ENCODE measurements around the gene FAM151A.

Gene FAM151A

GRCh38 chr1:54604051-54604450 is 19.3 kb downstream of the FAM151A start:
- DNase-seq (ENCODE audit: low read depth in 2 of 2): no peak

DNA sequence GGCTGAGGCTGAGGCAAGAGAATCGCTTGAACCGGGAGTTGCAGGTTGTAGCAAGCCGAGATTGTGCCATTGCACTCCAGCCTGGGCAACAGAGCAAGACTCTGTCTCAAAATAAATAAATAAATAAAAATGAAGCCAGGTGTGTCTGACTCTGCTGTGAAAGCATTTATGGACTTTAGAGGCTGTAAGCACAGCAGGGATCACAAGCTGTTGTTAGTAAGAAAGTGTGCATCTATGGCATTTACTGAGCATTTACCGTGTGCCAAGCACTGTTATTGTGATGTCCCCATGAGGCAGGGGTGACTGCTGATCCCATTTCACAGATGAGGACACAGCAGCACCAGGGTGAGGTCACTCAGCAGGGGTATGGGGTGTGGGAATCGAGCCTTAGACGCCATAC is 20.1 kb downstream of the FAM151A start:
- no peak for DNase-seq (ENCODE audit: low read depth in 2 of 2)

GRCh38 chr1:54602554-54602953 is 20.8 kb downstream of the FAM151A start:
- DNase-seq (ENCODE audit: low read depth in 2 of 2): no peak

DNA sequence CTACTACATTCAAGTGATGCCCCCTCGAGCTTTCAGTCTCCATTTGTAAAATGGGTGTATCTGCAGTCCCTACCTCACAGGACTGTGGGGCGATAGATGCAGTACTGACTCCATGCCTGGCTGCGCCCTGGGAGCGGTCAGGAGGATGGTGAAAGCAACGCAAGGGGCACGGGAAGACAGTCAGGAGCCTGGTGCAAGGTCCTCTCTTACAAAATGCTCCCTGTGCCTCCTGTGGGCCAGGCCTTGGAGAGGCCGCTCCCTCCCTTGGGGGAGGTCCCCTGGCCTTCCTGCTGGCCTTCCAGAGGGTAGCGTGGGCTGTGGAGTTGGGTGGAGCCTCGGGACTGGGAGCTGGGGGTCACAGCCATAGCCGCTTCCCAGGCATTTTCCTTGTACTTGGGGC is 21.6 kb downstream of the FAM151A start:
- DNase-seq (ENCODE audit: low read depth in 2 of 2): no peak

DNA sequence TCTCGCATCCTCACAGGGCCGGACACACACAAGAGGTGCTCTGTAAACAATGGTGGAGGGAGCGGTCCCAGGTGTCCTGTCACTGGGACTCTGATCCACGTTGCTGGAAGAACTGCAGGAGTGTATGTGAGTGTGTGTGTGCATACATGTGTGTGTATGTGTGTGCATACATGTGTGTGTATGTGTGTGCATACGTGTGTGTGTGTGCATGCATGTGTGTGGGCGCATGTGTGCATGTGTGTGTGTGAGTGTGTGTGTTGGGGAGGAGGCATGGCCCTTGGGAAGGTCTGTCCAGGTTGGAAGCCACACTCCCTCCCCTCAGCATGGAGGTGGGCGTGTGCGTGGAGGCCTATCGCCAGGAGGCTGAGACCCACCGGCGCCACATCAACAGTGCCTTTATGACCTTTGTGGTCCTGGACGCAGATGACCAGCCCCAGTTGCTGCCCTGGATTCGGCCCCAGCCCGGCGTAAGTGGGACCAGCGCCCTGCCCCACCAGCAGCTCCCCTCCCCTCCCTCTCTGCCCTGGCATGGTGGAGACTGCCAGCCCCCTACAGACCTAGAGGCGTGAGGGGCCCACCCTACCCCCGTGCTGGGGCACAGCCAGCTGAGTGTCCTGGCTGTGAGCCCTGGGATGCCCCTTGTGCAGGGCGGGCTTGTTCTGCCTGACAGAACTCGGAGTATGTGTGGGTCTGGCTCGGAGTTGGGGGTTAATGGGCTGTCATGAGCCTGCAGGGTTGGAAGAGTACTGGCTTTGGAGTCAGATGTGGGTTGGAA is 22.2 kb downstream of the FAM151A start:
- DNase-seq (ENCODE audit: low read depth in 2 of 2): no peak

DNA sequence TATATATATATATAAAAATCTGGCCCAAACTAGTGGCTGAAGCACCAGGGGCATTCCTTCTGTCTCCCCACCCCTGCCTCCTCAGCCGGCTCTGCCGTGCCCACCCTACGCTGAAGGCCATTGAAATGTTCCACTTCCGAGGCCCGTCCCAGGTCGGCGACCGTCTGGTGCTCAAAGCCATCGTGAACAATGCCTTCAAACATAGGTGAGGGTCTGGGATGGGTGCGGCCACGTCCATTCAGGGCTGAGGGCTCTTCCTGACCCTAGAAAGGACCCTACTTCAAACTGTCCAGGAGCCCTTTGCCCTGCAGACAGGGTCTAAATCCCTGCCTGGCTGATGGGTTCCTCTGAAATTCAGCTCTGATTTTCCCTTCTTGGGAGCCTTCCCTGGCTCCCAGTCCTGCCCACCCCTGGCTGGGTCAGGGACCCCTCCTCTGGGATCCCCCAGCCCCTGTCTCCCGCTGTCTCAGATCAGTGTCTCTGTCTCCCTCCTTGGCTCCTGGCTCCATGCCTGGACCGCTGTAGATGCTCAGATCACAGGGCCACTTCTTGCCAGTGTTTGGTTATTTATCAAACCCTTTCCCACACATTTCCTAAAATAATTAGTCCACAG is 24.0 kb downstream of the FAM151A start:
- DNase-seq (ENCODE audit: low read depth in 2 of 2): no peak

- no peak for DNase-seq (ENCODE audit: low read depth in 2 of 2)
Observed at GRCh38 chr1:54597455-54598030, 25.8 kb downstream of the FAM151A start.

DNA sequence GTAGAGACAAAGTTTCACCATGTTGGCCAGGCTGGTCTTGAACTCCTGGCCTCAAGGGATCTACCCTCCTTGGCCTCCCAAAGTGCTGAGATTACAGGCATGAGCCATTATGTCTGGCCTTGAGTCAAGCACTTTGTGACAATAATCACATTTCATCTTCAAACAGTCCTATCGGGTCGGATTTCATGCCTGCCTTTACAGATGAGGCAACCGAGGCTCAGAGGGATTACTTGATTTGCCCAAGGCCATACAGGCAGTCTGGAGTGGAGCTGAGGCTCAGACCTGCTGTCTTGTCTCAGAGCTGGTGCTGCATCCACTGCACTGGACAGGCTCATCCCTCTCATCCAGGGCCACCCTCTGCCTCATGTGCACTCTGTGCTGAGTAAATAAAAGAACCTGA is 26.6 kb downstream of the FAM151A start:
- no peak for DNase-seq (ENCODE audit: low read depth in 2 of 2)

DNA sequence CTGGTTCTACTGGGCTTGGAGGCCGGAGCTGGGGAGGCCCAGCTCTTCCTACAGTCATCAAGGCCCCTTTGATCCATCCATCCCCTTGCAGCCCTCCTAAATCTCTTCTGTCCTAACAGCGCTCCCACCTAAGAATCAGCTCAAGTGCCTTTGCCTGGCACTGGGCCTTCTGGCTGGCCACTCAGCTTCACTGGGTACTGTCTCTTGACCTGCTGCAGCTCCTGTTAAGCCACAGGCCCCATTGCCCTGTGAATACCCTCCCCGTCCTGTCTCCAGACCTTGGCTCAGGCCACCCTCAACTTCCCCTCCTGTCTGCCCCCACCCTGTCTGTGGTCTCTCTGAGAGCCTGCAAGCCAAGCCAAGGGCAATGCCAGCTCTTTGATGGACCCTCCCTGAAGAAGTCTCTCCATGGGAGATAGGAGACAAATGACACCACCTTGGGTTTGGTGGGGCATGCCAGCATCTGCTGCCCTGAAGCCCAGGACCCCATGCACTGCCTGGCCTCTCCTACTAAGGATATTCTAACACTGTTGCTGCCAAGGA is 27.3 kb downstream of the FAM151A start:
- DNase-seq (ENCODE audit: low read depth in 2 of 2): no peak

GRCh38 chr1:54594463-54594862 is 28.9 kb downstream of the FAM151A start:
- no peak for DNase-seq (ENCODE audit: low read depth in 2 of 2)

DNA sequence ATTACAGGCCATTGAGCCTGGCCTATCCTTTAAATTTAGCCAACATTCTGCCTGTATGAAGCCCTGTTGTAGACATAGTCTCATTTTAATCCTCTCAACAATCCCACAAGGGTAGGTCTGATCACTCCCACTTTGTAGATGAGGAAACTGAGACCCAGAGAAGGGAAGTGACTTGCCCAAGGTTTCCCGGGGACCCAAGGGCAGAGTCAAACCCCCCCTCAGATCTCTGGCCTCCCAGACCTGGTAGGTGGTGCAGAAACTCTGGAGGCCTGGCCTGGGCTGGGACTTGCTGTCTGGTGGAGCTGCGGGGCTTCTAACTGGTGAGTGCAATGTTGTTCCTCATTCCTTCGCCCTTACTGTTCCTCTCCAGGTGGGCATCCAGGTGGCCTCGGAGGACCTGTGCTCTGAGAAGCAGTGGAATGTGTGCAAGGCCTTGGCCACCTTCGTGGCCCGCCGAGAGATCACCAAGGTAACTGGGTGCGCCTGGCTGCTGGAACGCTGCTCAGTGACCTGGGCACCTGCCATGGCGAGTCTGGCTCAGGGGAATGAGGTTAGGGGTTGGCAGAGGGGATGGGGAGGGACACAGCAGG is 29.7 kb downstream of the FAM151A start:
- DNase-seq (ENCODE audit: low read depth in 2 of 2): no peak

DNA sequence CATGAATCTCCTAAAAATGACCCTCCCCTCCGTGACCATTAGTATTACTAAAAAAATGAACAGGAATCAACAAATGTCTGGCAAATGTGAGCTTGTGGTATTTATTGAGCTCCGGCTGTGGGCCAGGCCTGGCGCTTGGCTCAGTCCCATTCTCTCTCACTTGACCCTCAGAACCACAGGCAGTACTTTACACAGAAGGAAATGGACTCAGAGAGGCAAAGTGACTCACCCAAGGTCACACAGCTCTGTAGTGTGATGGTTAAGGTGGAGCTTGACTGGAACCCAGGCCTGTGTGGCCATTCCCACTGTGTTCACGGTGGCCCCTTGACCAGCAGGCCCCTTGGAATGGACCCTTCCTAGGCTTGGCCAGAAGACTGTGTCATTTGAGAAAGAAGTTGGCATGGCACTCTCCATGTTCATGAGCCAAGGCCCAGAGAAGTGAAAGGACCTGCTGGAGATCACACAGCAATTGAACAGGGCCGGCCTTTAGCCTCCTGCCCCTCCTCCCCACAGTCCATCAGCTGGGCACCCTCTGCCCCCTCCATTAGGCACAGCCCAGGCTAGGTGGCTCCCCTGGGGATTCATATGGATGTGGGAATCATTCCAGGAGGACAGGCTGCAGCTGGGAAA is 32.1 kb downstream of the FAM151A start:
- DNase-seq (ENCODE audit: low read depth in 2 of 2): no peak

DNA sequence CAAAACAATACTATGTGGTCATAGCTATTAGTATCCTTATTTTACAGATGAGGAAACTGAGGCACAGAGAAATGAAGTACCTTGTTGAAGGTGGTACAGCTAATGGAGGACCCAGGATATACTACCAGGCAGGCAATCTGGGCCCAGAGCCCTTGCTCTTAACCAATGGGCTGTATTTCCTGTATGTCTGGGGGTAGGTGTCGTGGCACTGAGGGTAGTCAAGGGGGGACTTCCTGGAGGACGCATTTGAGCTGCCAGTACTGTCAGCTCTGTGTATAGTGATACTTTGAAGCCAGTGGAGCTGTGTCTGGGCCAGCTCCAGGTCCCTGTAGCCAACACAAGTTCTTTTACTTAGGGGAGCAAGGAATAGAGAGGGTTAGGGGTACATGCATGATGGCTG is 34.9 kb downstream of the FAM151A start:
- DNase-seq (ENCODE audit: low read depth in 2 of 2): no peak

DNA sequence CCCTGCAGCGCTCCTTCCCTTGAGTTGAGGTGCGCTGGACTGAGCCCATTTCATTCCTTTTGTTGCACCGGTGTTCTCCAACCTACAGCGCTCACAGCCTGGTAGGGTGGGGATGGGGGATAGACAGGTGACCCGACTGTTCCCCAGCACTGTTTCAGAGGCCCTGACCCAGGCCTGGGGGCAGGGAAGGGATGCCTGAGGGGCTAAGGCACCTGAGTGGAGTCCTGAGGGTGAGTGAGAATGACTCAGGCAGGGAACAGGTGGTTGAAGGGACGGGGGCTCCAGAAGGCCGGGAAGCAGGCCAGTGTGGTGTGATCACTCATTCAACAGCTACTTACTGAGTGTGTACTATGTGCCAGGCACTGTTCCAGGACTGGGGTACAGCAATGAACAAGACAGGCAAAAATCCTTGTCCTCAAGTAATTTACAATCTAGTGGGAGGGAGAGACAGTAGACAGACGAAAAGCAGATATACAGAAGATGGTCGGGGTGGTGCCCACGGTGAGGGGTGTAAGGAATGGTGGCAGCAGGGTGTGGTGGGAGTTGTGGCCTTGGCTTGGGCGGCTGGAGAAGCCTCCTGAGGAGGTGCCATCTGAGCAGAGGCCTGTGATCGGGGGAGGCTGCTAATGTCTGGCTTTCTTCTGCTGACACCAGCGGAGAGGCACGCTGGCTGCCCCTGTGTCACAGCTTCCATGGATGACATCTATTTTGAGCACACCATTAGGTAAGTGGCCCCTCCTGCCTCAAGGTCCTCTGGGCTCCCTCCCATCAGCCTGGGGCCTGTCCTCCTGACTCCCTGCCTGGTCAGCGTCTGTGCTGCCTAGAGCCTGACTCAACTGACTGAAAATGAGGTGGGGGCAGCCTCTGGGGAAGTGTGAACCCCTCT is 37.9 kb downstream of the FAM151A start:
- DNase-seq (ENCODE audit: low read depth in 2 of 2): no peak

DNA sequence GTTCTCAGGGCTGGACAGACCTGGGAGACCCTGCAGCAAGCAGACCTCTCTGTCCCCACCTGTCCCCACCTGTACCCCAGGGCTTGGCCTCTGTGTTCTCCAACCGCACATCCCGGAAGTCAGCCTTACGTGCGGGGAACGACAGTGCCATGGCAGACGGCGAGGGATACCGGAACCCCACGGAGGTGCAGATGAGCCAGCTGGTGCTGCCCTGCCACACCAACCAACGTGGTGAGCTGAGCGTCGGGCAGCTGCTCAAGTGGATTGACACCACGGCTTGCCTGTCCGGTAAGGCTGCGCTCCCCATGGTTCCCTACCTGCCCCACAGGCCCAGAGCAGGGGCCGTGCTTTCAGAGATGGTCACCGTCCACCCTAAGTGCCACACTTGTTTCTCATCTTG is 38.8 kb downstream of the FAM151A start:
- no peak for DNase-seq (ENCODE audit: low read depth in 2 of 2)

DNA sequence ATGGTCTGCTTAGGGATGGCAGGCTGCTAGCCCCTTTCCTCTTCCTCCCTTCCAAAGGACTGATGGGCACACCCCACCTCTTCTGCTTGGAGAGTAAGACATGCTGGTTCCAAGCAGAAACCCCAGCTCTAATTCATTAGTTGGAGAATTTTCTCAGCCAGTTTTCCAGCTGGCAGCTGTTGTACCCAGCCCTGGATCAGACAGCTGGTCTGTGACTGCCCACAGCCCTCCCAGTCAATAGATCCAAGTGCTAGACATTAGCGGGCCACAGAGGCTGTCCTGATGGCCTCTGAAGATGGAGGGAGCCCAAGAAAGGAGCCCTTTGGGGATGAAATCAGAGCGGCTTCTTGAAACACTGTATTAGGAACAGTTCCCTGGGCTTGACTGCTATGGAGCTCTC is 39.5 kb downstream of the FAM151A start:
- no peak for DNase-seq (ENCODE audit: low read depth in 2 of 2)

GRCh38 chr1:54583307-54583686 is 40.0 kb downstream of the FAM151A start:
- DNase-seq (ENCODE audit: low read depth in 2 of 2): no peak

GRCh38 chr1:54582566-54583306 is 40.6 kb downstream of the FAM151A start:
- DNase-seq (ENCODE audit: low read depth in 2 of 2): no peak

GRCh38 chr1:54581621-54582035 is 41.7 kb downstream of the FAM151A start:
- DNase-seq (ENCODE audit: low read depth in 2 of 2): no peak

GRCh38 chr1:54580856-54581550 is 42.3 kb downstream of the FAM151A start:
- DNase-seq (ENCODE audit: low read depth in 2 of 2): no peak

All from stimulated activated CD8-positive, alpha-beta memory T cell treated with anti-CD3 and anti-CD28 coated beads, Interleukin-2, amount 100 ng/mL, for 1 hour (primary cell).